DND-41 (cell line): Measurements from ENCODE around the gene KBTBD13.
"Not testable (repeated sequence)": the region's sequence is repeated elsewhere in the genome, so short reads cannot be mapped to it uniquely, and the experiment has no call there.

ENCODE experiments used
- ATAC-seq: fragments of 200-7000 bp; cut with Tn5 transposase; 3 replicates; pipeline ENCODE4 v1.9.1; 2021; ENCODE audit warnings: low read depth; ENCODE audit not compliant: insufficient read depth
- DNase-seq: peaks from one replicate; pipeline ENCODE4 v3.0.0-alpha.2; 2020
- H2AFZ ChIP-seq: 2 replicates; pipeline ENCODE4 v1.6.0; 2012; ENCODE audit warnings: low read depth, low read length
- H3K27ac ChIP-seq: 2 replicates; pipeline ENCODE4 v1.5.1; 2012; ENCODE audit warnings: low read length, inconsistent platforms
- H3K27me3 ChIP-seq: fragments of 200-600 bp; sonication (generic); 2 replicates; pipeline ENCODE4 v1.6.0; 2012; ENCODE audit warnings: low read length, mild to moderate bottlenecking, inconsistent platforms; ENCODE audit not compliant: insufficient read depth, poor library complexity
- H3K36me3 ChIP-seq: 2 replicates; pipeline ENCODE4 v1.5.1; 2012; ENCODE audit warnings: low read length, inconsistent platforms; ENCODE audit not compliant: insufficient read depth
- H3K4me1 ChIP-seq: 2 replicates; pipeline ENCODE4 v1.5.1; 2012; ENCODE audit warnings: mild to moderate bottlenecking, low read length; ENCODE audit not compliant: insufficient read depth
- H3K4me2 ChIP-seq: 2 replicates; pipeline ENCODE4 v1.6.0; 2012; ENCODE audit warnings: mild to moderate bottlenecking, moderate library complexity, low read length, inconsistent platforms; ENCODE audit not compliant: insufficient read depth
- H3K4me3 ChIP-seq, 2 experiments: fragments of 200-600 bp in 1 of 2; shearing (Covaris generic) in 1 of 2; 2 replicates each; pipeline ENCODE4 v1.5.1; 2012 to 2016; ENCODE audit warnings: inconsistent platforms in 2 of 2, low read length in 2 of 2, mild to moderate bottlenecking in 2 of 2, low read depth in 1 of 2, moderate library complexity in 1 of 2
- H3K79me2 ChIP-seq: 2 replicates; pipeline ENCODE4 v1.6.0; 2012; ENCODE audit warnings: low read length, inconsistent platforms; ENCODE audit not compliant: insufficient read depth
- H3K9ac ChIP-seq: 2 replicates; pipeline ENCODE4 v1.6.0; 2012; ENCODE audit warnings: low read depth, mild to moderate bottlenecking, inconsistent platforms, low read length, moderate library complexity
- H3K9me3 ChIP-seq: 2 replicates; pipeline ENCODE4 v1.5.1; 2012; ENCODE audit warnings: low read length, moderate library complexity, mild to moderate bottlenecking, inconsistent platforms; ENCODE audit not compliant: insufficient read depth, severe bottlenecking
- H4K20me1 ChIP-seq: 2 replicates; pipeline ENCODE4 v1.6.0; 2012; ENCODE audit warnings: low read length; ENCODE audit not compliant: insufficient read depth
- CTCF ChIP-seq: IDR thresholded peaks from 2 replicates; pipeline ENCODE4 v1.5.1; 2012; ENCODE audit warnings: borderline replicate concordance, low read length, moderate library complexity, mild to moderate bottlenecking; ENCODE audit not compliant: poor library complexity, severe bottlenecking; ENCODE audit errors: extremely low read depth
- EZH2 ChIP-seq: IDR thresholded peaks from 3 replicates; pipeline ENCODE4 v1.6.1; 2012; ENCODE audit warnings: borderline replicate concordance, low read depth, mild to moderate bottlenecking, moderate library complexity, low read length, inconsistent platforms; ENCODE audit not compliant: severe bottlenecking

KBTBD13 gene

GRCh38 chr15:65091946-65092770 lies 15.6 kb downstream of the KBTBD13 start:
- H2AFZ ChIP-seq, result no peak overlapping the region
- no peak overlapping the region for H3K27ac ChIP-seq
- H3K4me2 ChIP-seq, result no peak overlapping the region
- no peak overlapping the region for H3K4me3 ChIP-seq
- H3K36me3 ChIP-seq, result no peaks in the 10 kb centered on the region
- ATAC-seq, result no peak
- no peaks in the 10 kb centered on the region for H4K20me1 ChIP-seq
- TF ChIP-seq EZH2 (no peak), CTCF (no peak)
- no peaks in the 10 kb centered on the region for H3K9me3 ChIP-seq
- H3K9ac ChIP-seq, result no peak overlapping the region
- no peaks in the 10 kb centered on the region for H3K79me2 ChIP-seq
- H3K4me1 ChIP-seq, result no peaks in the 10 kb centered on the region
- no peaks in the 10 kb centered on the region for H3K27me3 ChIP-seq
- no peak for DNase-seq

- Histone ChIP-seq H3K27ac (no peak overlapping the region), H3K4me1 (no peaks in the 10 kb centered on the region), H3K79me2 (no peaks in the 10 kb centered on the region), H3K9ac (no peak overlapping the region), H3K36me3 (no peaks in the 10 kb centered on the region), H3K27me3 (no peaks in the 10 kb centered on the region), H3K9me3 (no peaks in the 10 kb centered on the region), H3K4me2 (no peak overlapping the region), H4K20me1 (no peaks in the 10 kb centered on the region), H2AFZ (no peak overlapping the region), H3K4me3 (no peak overlapping the region)
- ATAC-seq (no peak), DNase-seq (no peak)
- no peak for TF ChIP-seq CTCF
- no peak for TF ChIP-seq EZH2
Observed at GRCh38 chr15:65092911-65093792, 16.6 kb downstream of the KBTBD13 start.

GRCh38 chr15:65093793-65094170 lies 17.2 kb downstream of the KBTBD13 start:
- not testable (repeated sequence) for H3K4me2 ChIP-seq, ATAC-seq, H4K20me1 ChIP-seq, H3K27me3 ChIP-seq, H3K36me3 ChIP-seq, H3K27ac ChIP-seq, H3K4me3 ChIP-seq, H2AFZ ChIP-seq, H3K9me3 ChIP-seq, H3K4me1 ChIP-seq, DNase-seq, H3K79me2 ChIP-seq, H3K9ac ChIP-seq
